Activated T-cell treated with anti-CD3 and anti-CD28 coated beads for 1 hour (primary cell): Measurements from ENCODE around the gene FRMD4B.
"Not testable (repeated sequence)": the region's sequence is repeated elsewhere in the genome, so short reads cannot be mapped to it uniquely, and the experiment has no call there.

Source experiments
- DNase-seq: peaks from one replicate; pipeline ENCODE4 v3.0.0-alpha.2; 2020; ENCODE audit warnings: low read depth

The FRMD4B gene

DNA sequence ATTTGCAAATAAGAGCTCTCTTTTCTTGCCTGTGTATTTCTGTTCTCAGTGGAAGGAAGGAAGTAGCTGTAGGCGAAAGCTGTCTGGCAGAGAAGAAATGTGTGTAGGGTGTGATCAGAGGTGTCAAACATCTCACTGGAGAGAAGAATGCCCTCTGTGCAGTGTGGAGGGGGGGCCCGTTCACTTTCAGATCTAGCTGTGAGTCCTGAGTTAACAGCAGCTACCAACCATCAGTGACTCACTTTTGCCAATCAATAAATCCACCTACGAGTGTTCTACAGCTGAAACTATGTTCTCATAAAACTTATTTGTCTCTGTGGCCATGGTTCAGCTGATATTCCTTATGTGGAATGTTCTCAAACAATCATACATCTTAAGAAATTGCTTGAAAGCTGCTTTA, 103.7 kb downstream of the FRMD4B start:
- no peak for DNase-seq

DNA sequence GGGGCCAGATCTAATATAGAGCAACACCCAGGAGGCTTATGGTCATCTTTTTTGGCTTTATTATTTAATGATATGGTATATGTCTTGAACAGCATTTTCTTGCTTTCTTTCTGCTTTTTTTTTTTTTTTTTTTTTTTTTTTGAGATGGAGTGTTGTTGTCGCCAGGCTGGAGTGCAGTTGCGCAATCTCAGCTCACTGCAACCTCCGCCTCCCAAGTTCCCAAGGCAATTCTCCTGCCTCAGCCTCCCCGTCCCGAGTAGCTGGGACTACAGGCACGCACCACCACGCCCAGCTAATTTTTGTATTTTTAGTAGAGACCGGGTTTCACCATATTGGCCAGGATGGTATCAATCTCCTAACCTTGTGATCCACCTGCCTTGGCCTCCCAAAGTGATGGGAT, 108.5 kb downstream of the FRMD4B start:
- DNase-seq, result not testable (repeated sequence)

- DNase-seq, result no peak
Measured at GRCh38 chr3:69276884-69277283, 109.0 kb downstream of the FRMD4B start.

- DNase-seq, result not testable (repeated sequence)
Measured at GRCh38 chr3:69276191-69276590, 109.7 kb downstream of the FRMD4B start.

- no peak for DNase-seq
Measured at GRCh38 chr3:69273896-69274295, 112.0 kb downstream of the FRMD4B start.

DNA sequence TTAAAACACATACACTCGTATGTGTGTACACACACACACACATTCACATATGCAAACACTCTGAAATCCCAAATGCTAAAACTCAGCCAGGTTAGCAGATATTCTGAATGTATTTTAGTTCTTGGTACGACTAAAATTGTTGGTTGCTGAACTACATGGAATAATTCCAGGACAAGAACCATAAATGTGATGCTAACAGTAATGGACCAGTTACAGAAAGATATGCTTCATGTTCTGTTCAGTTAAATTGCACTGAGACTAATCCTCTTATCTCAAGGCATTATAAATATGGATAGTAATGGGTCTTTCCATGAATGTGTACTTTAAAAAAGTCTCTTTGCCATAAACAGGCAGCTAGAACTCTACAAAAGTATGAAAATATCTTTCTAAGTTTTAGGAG, 113.3 kb downstream of the FRMD4B start:
- DNase-seq, result no peak

GRCh38 chr3:69271098-69271497, 114.8 kb downstream of the FRMD4B start:
- DNase-seq, result no peak

- DNase-seq, result no peak
Measured at GRCh38 chr3:69266585-69266984, 119.3 kb downstream of the FRMD4B start.

DNA sequence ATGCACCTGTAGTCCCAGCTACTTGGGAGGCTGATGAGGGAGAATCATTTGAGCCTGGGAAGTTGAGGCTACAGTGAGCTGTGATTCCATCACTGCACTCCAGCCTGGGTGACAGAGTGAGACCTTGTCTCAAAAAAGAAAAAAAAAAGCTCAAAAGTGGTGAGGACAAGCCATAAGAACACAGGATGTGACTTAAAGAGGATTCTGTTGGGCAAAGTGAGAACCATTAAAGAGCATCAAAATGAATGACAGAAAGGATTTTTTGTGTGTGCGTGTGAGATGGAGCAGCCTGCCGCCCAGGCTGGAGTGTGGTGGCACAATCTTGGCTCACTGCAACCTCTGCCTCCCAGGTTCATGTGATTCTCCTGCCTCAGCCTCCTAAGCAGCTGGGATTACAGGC, 119.8 kb downstream of the FRMD4B start:
- DNase-seq, result not testable (repeated sequence)

DNA sequence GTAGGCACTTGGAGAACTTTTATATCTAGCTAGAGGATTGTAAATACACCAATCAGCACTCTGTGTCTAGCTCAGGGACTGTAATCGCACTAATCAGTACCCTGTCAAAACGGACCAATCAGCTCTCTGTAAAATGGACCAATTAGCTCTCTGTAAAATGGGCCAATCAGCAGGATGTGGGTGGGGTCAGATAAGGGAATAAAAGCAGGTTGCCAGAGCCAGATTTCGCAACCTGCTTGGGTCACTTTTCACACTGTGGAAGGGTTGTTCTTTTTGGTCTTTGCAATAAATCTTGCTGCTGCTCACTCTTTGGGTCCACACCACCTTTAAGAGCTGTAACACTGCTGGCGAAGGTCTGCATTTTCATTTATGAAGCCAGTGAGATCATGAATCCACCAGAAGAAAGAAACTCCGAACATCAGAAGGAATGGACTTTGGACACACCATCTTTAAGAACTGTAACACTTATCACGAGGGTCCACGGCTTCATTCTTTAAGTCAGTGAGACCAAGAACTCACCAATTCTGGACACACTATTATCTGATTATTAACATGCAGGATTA, 125.0 kb downstream of the FRMD4B start:
- not testable (repeated sequence) for DNase-seq

DNA sequence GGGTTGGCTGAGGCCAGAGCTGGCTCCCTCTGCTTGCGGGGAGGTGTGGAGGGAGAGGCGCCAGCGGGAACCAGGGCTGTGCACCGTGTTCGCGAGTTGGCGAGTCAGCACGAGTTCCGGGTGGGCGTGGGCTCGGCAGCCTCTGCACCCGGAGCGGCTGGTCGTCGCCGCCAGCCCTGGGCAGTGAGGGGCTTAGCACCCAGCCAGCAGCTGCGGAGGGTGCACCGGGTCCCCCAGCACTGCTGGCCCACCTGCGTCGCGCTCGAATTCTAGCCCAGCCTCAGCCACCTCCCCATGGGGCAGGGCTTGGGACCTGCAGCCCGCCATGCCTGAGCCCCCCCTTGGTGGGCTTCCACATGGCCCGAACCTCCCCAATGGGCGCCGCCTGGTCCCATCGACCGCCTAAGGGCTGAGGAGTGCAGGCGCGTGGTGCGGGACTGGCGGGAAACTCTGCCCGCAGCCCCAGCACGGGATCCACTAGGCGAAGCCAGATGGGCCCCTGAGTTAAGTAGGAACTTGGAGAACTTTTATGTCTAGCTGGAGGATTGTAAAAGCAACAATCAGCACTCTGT, 125.6 kb downstream of the FRMD4B start:
- DNase-seq, result no peak

DNA sequence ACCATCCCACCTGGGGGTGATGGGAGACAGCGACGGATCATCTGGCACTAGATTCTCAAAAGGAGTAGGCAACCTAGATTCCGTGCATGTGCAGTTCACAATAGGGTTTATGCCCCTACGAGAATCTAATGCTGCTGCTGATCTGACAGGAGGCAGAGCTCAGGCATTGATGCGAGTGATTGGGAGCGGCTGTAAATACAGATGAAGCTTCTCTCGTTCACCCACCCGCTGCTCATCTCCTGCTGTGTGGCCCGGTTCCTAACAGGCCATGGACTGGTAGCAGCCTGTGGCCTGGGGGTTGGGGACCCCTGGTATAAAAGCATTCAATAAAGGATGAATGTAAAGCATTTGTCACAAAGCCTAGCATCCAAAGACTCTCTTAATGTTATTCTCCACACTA, 126.8 kb downstream of the FRMD4B start:
- DNase-seq, result no peak

- DNase-seq, result no peak
Measured at GRCh38 chr3:69255928-69256327, 130.0 kb downstream of the FRMD4B start.

DNA sequence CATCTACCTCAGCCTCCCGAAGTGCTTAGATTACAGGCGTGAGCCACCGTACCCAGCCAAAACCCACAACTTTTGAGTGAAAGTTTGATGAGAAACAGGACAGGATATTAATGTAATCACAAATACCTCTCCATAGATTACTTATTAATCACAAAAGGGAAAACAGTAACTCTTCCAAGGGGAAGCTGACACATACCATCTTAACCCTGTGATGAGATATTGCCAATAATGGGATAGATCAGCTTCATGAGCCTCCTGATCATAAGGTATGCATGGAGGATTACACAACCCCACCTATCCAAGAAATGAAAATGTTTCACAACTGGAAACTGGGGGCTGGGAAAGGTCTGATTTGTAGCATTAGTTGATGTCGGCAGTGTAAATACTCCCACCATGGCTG, 131.5 kb downstream of the FRMD4B start:
- no peak for DNase-seq

- DNase-seq, result no peak
Measured at GRCh38 chr3:69252631-69253030, 133.3 kb downstream of the FRMD4B start.

DNA sequence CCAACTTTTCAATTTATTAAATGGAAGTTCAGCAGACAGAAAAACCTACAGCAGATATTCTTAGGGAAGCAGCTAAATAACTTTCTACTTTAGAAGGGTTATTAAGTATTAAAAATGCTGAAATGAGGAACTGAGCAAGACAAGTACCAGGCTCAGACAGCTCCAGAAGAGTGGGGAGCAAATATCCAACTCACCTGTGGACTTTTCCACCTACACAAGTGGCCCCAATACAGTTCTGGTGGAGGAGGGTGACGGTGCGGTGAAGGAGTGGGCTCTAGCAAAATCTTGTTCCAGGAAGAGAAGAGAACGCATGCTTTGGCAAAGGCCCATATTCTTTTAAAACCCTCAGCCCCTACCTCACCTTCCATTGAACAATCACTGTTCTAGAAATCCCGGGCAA, 133.7 kb downstream of the FRMD4B start:
- no peak for DNase-seq

DNA sequence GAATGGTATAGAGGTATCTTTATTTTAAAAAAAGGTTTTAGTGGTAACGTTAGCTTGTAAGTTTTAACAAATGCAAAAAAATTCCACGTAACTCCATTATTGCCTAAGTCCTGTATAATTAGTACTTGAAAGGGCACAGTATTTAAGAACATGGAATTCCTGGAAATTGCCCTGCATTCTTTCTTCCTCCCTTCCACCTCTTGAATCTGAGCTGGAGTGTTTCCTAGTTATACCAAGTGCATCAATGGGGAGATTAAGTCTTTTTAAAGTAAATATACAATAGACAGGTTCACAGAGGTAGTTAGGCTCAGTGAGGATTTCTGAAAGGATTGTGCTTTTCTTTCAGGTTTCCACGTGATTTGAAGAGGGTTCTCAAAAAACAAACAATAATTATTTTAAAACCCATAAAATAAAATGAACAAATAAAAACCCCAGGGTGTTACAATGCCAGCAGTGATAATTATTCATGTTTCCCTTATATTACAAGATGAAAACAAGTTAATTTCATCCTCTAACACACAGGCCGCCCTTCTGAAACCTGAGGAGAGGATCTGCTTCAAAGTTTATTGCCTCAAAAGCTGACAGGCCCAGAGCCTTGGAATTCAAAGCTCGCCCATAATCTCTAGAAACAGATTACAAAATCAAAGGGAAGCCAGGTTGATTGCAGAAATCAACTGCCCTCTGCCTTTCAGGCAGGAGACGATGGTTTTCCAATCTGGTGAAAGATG, 134.6 kb downstream of the FRMD4B start:
- DNase-seq, result no peak

- DNase-seq, result peak; percentile 12
Measured at GRCh38 chr3:69250014-69250413, 135.9 kb downstream of the FRMD4B start.

DNA sequence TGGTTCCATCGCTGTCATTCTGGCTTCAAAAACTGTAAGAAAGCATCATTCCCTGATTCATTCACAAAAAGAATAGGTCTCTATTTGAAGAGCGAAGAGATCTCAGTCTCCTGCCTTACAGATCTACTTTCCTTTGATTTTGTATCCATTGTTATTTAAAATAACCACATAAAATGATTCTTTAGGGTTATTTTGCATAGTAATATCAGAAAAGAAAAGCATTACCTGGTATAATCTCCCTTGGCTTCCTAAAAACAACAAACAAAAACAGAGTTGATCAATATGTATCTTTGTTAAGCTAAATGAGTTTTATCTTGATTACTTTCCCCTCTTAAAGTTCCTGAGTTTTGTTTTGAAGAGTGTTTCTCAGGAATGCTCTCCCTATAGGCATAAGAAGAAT, 136.9 kb downstream of the FRMD4B start:
- no peak for DNase-seq

DNA sequence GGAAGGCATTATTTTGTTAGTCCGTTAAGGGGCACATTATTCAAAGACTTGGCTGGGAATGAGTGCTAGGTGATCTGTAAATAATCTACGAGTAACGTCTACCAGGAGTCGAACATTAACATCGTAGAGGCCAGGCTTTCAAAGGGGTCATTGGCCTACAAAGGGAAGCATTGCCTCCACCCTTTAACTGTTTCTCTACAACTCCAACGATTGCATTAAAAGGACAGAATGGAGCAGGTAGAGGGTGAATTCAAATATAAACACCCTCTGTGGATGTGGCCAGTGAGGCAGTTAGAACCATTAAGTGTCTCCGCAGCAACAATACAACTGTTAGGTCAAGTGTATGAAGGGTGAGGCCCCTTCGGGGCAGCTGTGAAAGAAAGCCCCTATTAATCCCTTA, 137.5 kb downstream of the FRMD4B start:
- no peak for DNase-seq

DNA sequence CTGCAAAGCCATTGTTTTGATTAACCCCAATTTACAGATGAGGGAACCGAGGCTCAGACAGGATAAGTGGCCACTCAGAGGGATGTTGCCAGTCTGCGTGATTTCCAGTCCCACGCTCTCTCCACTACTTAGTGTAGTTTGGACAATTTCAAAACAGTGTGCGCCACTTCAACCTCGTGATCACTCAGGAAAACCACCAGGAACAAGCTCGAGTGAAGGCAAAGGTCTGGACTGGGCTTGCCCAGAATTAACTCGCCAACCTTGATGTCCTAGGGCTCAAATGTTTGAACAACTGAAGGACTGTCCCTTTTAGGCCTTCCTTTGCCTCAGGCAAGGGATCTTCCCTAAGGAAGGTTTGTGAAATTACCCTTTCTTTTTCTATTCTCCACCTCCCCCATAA, 139.3 kb downstream of the FRMD4B start:
- DNase-seq, result no peak

GRCh38 chr3:69244039-69244438, 141.8 kb downstream of the FRMD4B start:
- no peak for DNase-seq

DNA sequence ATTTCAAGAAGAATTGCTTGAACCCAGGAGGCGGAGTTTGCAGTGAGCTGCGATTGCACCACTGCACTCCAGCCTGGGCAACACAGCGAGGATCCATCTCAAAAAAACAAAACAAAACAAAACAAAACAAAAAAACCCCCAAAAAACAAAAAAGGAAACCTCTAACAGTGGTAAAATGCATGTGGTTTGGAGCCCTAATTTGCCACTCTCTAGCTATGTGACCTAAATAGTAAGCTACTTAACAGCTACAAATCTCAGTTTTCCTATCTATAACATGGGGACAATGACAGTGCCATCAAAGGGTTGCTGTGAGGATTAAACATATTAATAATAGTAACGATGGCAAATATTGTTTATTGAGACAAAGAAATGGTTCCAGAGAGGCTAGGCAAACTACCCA, 144.1 kb downstream of the FRMD4B start:
- no peak for DNase-seq
